Measurements from ENCODE around the gene FAM200A. TPM values are rescaled to one million over a fixed set of nuclear protein-coding genes. Genes with fewer than 3 reads are reported as not detected.

Gene FAM200A
- total RNA-seq, 1 experiment from 2014 or later: 4.7 TPM

GRCh38 chr7:99596408-99596955, 44.6 kb upstream of the FAM200A start:
- no peaks in the 10 kb centered on the region for H3K4me1 ChIP-seq (ENCODE audit: control insufficient read depth in 1 of 2, insufficient read depth in 2 of 2, low read length in 2 of 2)
- no peak for TF ChIP-seq ELF1 (IDR thresholded peaks at IDR 0.05; ENCODE audit: borderline replicate concordance, low read depth)
- no peak for TF ChIP-seq CBX3 (IDR thresholded peaks at IDR 0.05; ENCODE audit: low read depth)
- no peak for TF ChIP-seq CTCF (IDR thresholded peaks at IDR 0.05 in 2 of 3, conservative IDR thresholded peaks at IDR 0.05 in 1 of 3; ENCODE audit: borderline replicate concordance in 1 of 3, insufficient read depth in 1 of 3, low read depth in 2 of 3, low read length in 2 of 3)
- TF ChIP-seq CEBPB (IDR thresholded peaks at IDR 0.05; ENCODE audit: low read depth): no peak
- TF ChIP-seq ATF3 (IDR thresholded peaks at IDR 0.05): no peak
- no peak overlapping the region for H3K4me3 ChIP-seq (replicated peaks in 1 of 2; ENCODE audit: low read depth in 1 of 2, low read length in 2 of 2)
- no peak overlapping the region for H2AFZ ChIP-seq (ENCODE audit: low read depth, low read length, poor library complexity, severe bottlenecking)
- no peaks in the 10 kb centered on the region for H3K36me3 ChIP-seq (ENCODE audit: control insufficient read depth in 1 of 2, insufficient read depth in 2 of 2, low read length in 2 of 2)
- ChIA-PET CTCF (no interaction called here), RAD21 (ENCODE audit: low non-redundant PET in 1 of 2, low total read pairs in 2 of 2, uncharacterized antibody in 2 of 2, unreplicated experiment in 2 of 2) (no interaction called here), POLR2A (no interaction called here)
- no peaks in the 10 kb centered on the region for H4K20me1 ChIP-seq (ENCODE audit: insufficient read depth)
- no peaks in the 10 kb centered on the region for H3K9me3 ChIP-seq (ENCODE audit: control insufficient read depth in 1 of 2, insufficient read depth in 1 of 2, low read depth in 1 of 2, low read length in 2 of 2)
- no peaks in the 10 kb centered on the region for H3K79me2 ChIP-seq (ENCODE audit: insufficient read depth, low read length)
- no peak overlapping the region for H3K9ac ChIP-seq (ENCODE audit: low read length)
- DNase-seq (ENCODE audit: low read depth, low spot score) (no peak), ATAC-seq (no peak)
- BruUV-seq (replicated peaks): no TSS peak
- H3K4me2 ChIP-seq (ENCODE audit: low read length): no peak overlapping the region
- intact Hi-C loops (cut with micrococcal nuclease): no loop called here
- no peak overlapping the region for H3K27ac ChIP-seq (ENCODE audit: low read depth, low read length)
- H3K27me3 ChIP-seq (ENCODE audit: insufficient read depth, low read length): no peaks in the 10 kb centered on the region
- no peaks in the 10 kb centered on the region for H3K9me2 ChIP-seq (ENCODE audit: insufficient read depth)

GRCh38 chr7:99594948-99595745, 43.2 kb upstream of the FAM200A start:
- no peak for ATAC-seq
- no peaks in the 10 kb centered on the region for H3K36me3 ChIP-seq (ENCODE audit: control insufficient read depth in 1 of 2, insufficient read depth in 2 of 2, low read length in 2 of 2)
- no peaks in the 10 kb centered on the region for H3K27me3 ChIP-seq (ENCODE audit: insufficient read depth, low read length)
- H2AFZ ChIP-seq (ENCODE audit: low read depth, low read length, poor library complexity, severe bottlenecking): no peak overlapping the region
- no peak for DNase-seq (ENCODE audit: low read depth, low spot score)
- H4K20me1 ChIP-seq (ENCODE audit: insufficient read depth): no peaks in the 10 kb centered on the region
- ChIA-PET POLR2A (no interaction called here), RAD21 (ENCODE audit: low non-redundant PET in 1 of 2, low total read pairs in 2 of 2, uncharacterized antibody in 2 of 2, unreplicated experiment in 2 of 2) (no interaction called here), CTCF (no interaction called here)
- no peaks in the 10 kb centered on the region for H3K9me3 ChIP-seq (ENCODE audit: control insufficient read depth in 1 of 2, insufficient read depth in 1 of 2, low read depth in 1 of 2, low read length in 2 of 2)
- H3K4me3 ChIP-seq (replicated peaks in 1 of 2; ENCODE audit: low read depth in 1 of 2, low read length in 2 of 2): no peak overlapping the region
- no peak overlapping the region for H3K4me2 ChIP-seq (ENCODE audit: low read length)
- H3K79me2 ChIP-seq (ENCODE audit: insufficient read depth, low read length): no peaks in the 10 kb centered on the region
- intact Hi-C loops (cut with micrococcal nuclease): no loop called here
- H3K9ac ChIP-seq (ENCODE audit: low read length): no peak overlapping the region
- no peaks in the 10 kb centered on the region for H3K9me2 ChIP-seq (ENCODE audit: insufficient read depth)
- no peak overlapping the region for H3K27ac ChIP-seq (ENCODE audit: low read depth, low read length)
- no TSS peak for BruUV-seq (replicated peaks)
- H3K4me1 ChIP-seq (ENCODE audit: control insufficient read depth in 1 of 2, insufficient read depth in 2 of 2, low read length in 2 of 2): no peaks in the 10 kb centered on the region
- TF ChIP-seq CEBPB (IDR thresholded peaks at IDR 0.05; ENCODE audit: low read depth): no peak
- no peak for TF ChIP-seq SRF (IDR thresholded peaks at IDR 0.05; ENCODE audit: low read depth)
- no peak for TF ChIP-seq TCF7L2 (IDR thresholded peaks at IDR 0.05; ENCODE audit: borderline replicate concordance, extremely low read depth, insufficient read depth, insufficient read length)
- TF ChIP-seq REST (IDR thresholded peaks at IDR 0.05; ENCODE audit: low read depth): no peak
- TF ChIP-seq, protein P1, sequence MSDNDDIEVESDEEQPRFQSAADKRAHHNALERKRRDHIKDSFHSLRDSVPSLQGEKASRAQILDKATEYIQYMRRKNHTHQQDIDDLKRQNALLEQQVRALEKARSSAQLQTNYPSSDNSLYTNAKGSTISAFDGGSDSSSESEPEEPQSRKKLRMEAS (IDR thresholded peaks at IDR 0.05): no peak
- TF ChIP-seq JUND (IDR thresholded peaks at IDR 0.05): no peak
- TF ChIP-seq POLR2A (IDR thresholded peaks at IDR 0.05; ENCODE audit: borderline replicate concordance, extremely low read depth, insufficient read depth, insufficient read length): no peak

Data from HCT116 (cell line).